A673 (cell line): ENCODE measurements around the gene CEP192.
"Not testable (repeated sequence)": the region's sequence is repeated elsewhere in the genome, so short reads cannot be mapped to it uniquely, and the experiment has no call there.

Source experiments
- EZH2 ChIP-seq: fragments of 200-600 bp; sonication (generic); IDR thresholded peaks from 2 replicates; pipeline ENCODE4 v1.6.1; 2017; ENCODE audit warnings: borderline replicate concordance, low read depth, mild to moderate bottlenecking, mixed read lengths, antibody characterized with exemption, low read length; ENCODE audit not compliant: poor library complexity, severe bottlenecking
- TF ChIP-seq, protein P1 (sequence below): fragments of 300-800, 200-600 bp; sonication (generic); conservative IDR thresholded peaks from 2 replicates; pipeline ENCODE4 v1.5.1; 2017; ENCODE audit warnings: low read depth, mild to moderate bottlenecking, antibody characterized with exemption, low read length, moderate library complexity, mixed read lengths

GRCh38 chr18:12980065-12980464, 11.1 kb upstream of the CEP192 start:
- TF ChIP-seq, protein P1, sequence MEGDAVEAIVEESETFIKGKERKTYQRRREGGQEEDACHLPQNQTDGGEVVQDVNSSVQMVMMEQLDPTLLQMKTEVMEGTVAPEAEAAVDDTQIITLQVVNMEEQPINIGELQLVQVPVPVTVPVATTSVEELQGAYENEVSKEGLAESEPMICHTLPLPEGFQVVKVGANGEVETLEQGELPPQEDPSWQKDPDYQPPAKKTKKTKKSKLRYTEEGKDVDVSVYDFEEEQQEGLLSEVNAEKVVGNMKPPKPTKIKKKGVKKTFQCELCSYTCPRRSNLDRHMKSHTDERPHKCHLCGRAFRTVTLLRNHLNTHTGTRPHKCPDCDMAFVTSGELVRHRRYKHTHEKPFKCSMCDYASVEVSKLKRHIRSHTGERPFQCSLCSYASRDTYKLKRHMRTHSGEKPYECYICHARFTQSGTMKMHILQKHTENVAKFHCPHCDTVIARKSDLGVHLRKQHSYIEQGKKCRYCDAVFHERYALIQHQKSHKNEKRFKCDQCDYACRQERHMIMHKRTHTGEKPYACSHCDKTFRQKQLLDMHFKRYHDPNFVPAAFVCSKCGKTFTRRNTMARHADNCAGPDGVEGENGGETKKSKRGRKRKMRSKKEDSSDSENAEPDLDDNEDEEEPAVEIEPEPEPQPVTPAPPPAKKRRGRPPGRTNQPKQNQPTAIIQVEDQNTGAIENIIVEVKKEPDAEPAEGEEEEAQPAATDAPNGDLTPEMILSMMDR = not testable (repeated sequence)
- TF ChIP-seq EZH2 = not testable (repeated sequence)
